Stimulated activated CD4-positive, alpha-beta T cell treated with anti-CD3 and anti-CD28 coated beads, TNF-alpha, amount 100 ng/mL, for 1 hour (primary cell): Measurements from ENCODE around the gene TSPOAP1.

Experiments used
- DNase-seq, 3 donors: peaks; one replicate each; pipeline ENCODE4 v3.0.0-alpha.2; 2020; ENCODE audit warnings: low read depth in 3 of 3, low spot score in 1 of 3

The TSPOAP1 gene

GRCh38 chr17:58363457-58364185, 35.0 kb upstream of the TSPOAP1 start:
- no peak for DNase-seq

- DNase-seq, result no peak
These were observed 33.9 kb upstream of the TSPOAP1 start for GRCh38 chr17:58362368-58363014.

GRCh38 chr17:58360296-58361063, 31.9 kb upstream of the TSPOAP1 start:
- no peak for DNase-seq

- DNase-seq, result no peak
These were observed 30.0 kb upstream of the TSPOAP1 start for GRCh38 chr17:58358408-58359172.

GRCh38 chr17:58357312-58358297, 29.0 kb upstream of the TSPOAP1 start:
- no peak for DNase-seq

GRCh38 chr17:58356231-58356630, 27.6 kb upstream of the TSPOAP1 start:
- DNase-seq, result no peak

GRCh38 chr17:58354541-58355216, 26.1 kb upstream of the TSPOAP1 start:
- DNase-seq, result no peak

- DNase-seq, result no peak
These were observed 24.8 kb upstream of the TSPOAP1 start for GRCh38 chr17:58353389-58353825.

GRCh38 chr17:58352596-58353388, 24.2 kb upstream of the TSPOAP1 start:
- DNase-seq, result no peak

GRCh38 chr17:58351831-58352595, 23.4 kb upstream of the TSPOAP1 start, which contains the start of gene SUPT4H1:
TSS of gene SUPT4H1 (minus strand) at chr17:58352201. CDS start at chr17:58352135, 66 bp downstream.
- DNase-seq, result peak; percentile 78 to 82 (median 79)

GRCh38 chr17:58351182-58351581, 22.6 kb upstream of the TSPOAP1 start:
- DNase-seq, result no peak

- DNase-seq, result no peak
These were observed 19.4 kb upstream of the TSPOAP1 start for GRCh38 chr17:58348038-58348437.

- DNase-seq, result no peak
These were observed 16.9 kb upstream of the TSPOAP1 start for GRCh38 chr17:58345500-58345899.

- DNase-seq, result peak in 1 of 3 donors; percentile 46
These were observed 16.2 kb upstream of the TSPOAP1 start for GRCh38 chr17:58344791-58345157.

GRCh38 chr17:58344047-58344790, 15.6 kb upstream of the TSPOAP1 start:
- DNase-seq, result peak; percentile 67 to 83 (median 82)

GRCh38 chr17:58343131-58343530, 14.5 kb upstream of the TSPOAP1 start:
- no peak for DNase-seq

- DNase-seq, result no peak
These were observed 13.4 kb upstream of the TSPOAP1 start for GRCh38 chr17:58341861-58342475.
